Measurements from ENCODE around the gene RALGDS. TPM values are rescaled to one million over a fixed set of nuclear protein-coding genes. Genes with fewer than 3 reads are reported as not detected.
A peak's percentile ranks its signal among the peaks of the same experiment; 100 is the strongest.

Gene RALGDS
- total RNA-seq, 2 donors from 2014 or later: 50.7 to 78.2 TPM

- DNase-seq: peak; percentile 42 to 46
- no peaks in the 10 kb centered on the region for H3K9me3 Mint-ChIP-seq
These were observed 39.9 kb upstream of the RALGDS start for GRCh38 chr9:133160742-133161546.

DNA sequence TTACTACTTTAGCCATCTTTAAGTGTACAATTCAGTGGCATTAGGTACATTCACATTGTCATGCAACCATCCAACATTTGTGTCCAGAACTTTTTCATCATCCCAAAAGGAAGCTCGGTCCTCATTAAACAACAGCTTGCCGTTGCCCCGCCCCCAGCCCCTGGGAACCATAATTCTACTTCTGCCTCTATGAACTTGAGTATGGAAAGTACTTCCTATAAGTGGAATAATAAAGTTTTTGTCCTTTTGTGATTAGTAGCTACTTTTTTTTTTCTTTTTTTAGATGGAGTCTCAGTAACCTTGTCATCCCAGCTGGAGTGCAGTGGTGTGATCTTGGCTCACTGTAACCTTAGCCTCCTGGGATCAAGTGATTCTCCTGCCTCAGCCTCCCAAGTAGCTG, 37.7 kb upstream of the RALGDS start:
- Mint-ChIP-seq H3K27me3 (ENCODE audit: low read depth) (no peaks in the 10 kb centered on the region), H3K4me3 (no peak overlapping the region), H3K36me3 (ENCODE audit: insufficient read depth in 2 of 2) (no peaks in the 10 kb centered on the region), H3K4me1 (ENCODE audit: low read depth) (peaks cover 10% of the 10 kb centered on the region), H3K27ac (no peak overlapping the region), H3K9me3 (no peaks in the 10 kb centered on the region)
- ATAC-seq (replicated peaks in 1 of 2) (no peak), DNase-seq (no peak)

More at GRCh38 chr9:133160742-133161546, 39.9 kb upstream of the RALGDS start:
- peaks cover 10% of the 10 kb centered on the region for H3K4me1 Mint-ChIP-seq (ENCODE audit: low read depth)
- peak; percentile 62 to 68 for ATAC-seq (replicated peaks in 1 of 2)
- no peak overlapping the region for H3K4me3 Mint-ChIP-seq
- H3K27me3 Mint-ChIP-seq (ENCODE audit: low read depth): no peaks in the 10 kb centered on the region
- H3K36me3 Mint-ChIP-seq (ENCODE audit: insufficient read depth in 2 of 2): no peaks in the 10 kb centered on the region
- no peak overlapping the region for H3K27ac Mint-ChIP-seq

GRCh38 chr9:133155156-133155555, 34.1 kb upstream of the RALGDS start:
- Mint-ChIP-seq H3K27me3 (ENCODE audit: low read depth) (no peaks in the 10 kb centered on the region), H3K36me3 (ENCODE audit: insufficient read depth in 2 of 2) (no peaks in the 10 kb centered on the region), H3K4me1 (ENCODE audit: low read depth) (peaks cover 5% of the 10 kb centered on the region), H3K4me3 (no peak overlapping the region), H3K9me3 (no peaks in the 10 kb centered on the region), H3K27ac (no peak overlapping the region)
- ATAC-seq (replicated peaks in 1 of 2): no peak
- DNase-seq: no peak

GRCh38 chr9:133154097-133154989, 33.3 kb upstream of the RALGDS start:
- H3K27ac Mint-ChIP-seq: no peak overlapping the region
- no peaks in the 10 kb centered on the region for H3K36me3 Mint-ChIP-seq (ENCODE audit: insufficient read depth in 2 of 2)
- peaks cover 5% of the 10 kb centered on the region for H3K4me1 Mint-ChIP-seq (ENCODE audit: low read depth)
- H3K4me3 Mint-ChIP-seq: no peak overlapping the region
- H3K9me3 Mint-ChIP-seq: no peaks in the 10 kb centered on the region
- ATAC-seq (replicated peaks in 1 of 2) (no peak), DNase-seq (no peak)
- no peaks in the 10 kb centered on the region for H3K27me3 Mint-ChIP-seq (ENCODE audit: low read depth)

DNA sequence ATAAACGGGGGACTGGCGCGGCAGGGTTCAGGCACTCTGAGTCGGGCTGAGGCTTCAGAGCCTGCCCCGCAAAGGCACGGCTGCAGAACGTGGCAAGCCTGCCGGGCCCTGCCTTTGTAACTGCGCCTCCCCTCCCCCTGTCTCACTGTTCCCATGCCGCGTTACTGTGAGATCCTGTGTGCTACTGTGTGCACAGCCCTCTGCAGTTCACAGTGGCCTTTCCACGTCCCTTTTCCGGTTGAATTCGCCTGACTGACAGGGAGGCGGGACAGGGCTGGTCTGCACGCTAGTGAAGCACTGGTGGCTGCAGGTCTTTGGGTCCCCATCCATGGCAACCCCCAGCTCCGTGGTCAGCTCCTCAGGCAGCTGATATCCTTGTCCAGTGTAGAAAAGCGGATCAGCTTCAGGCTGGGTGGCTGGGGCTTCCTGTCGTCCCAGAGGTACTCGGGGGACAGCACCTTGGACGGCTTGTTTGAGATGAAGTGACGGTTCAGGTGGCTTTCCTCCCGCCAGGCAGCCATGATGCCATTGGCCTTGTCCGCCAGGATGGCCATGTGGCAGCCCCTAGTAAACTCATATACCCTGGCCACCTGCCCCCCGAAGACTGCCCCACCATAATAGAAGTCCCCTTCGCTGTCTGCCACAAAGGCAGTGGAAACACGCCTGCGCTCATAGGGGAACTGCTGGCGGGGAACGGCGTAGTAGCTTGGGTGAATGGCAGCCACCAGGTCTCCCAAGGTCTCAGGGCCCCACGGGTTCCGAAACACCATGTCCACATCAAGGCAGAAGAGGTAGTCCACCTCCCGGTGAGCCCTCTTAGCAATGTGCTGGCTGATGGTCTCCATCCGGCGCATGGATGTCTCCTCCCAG, 32.4 kb upstream of the RALGDS start:
- ATAC-seq (replicated peaks in 1 of 2): no peak
- Mint-ChIP-seq H3K9me3 (no peaks in the 10 kb centered on the region), H3K27ac (no peak overlapping the region), H3K4me3 (no peak overlapping the region), H3K36me3 (ENCODE audit: insufficient read depth in 2 of 2) (no peaks in the 10 kb centered on the region), H3K27me3 (ENCODE audit: low read depth) (no peaks in the 10 kb centered on the region), H3K4me1 (ENCODE audit: low read depth) (peaks cover 5% of the 10 kb centered on the region)
- no peak for DNase-seq

GRCh38 chr9:133151601-133152525, 30.8 kb upstream of the RALGDS start:
- no peak overlapping the region for H3K4me3 Mint-ChIP-seq

DNA sequence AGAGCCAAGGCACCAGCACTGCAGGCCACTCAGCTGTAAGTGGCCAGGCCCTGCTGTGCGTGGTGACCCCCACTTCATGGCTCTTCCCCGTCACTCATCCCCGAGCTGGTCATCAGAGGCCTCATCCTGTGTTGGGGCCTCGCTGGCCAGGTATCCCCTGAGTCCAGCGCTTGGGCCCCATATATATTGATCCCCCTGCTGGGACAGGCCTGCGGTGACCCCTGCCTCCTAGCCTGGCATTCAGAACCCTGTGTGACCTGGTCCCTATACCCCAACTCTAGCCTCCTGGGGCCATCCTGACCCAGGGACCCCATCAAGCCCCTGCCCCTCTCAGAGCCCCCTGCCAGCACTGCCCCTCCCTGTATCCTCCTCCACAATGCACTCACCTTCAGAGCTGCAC, 30.0 kb upstream of the RALGDS start:
- Mint-ChIP-seq H3K27me3 (ENCODE audit: low read depth) (no peaks in the 10 kb centered on the region), H3K4me3 (no peak overlapping the region), H3K4me1 (ENCODE audit: low read depth) (peaks cover 22% of the 10 kb centered on the region), H3K36me3 (ENCODE audit: insufficient read depth in 2 of 2) (no peaks in the 10 kb centered on the region), H3K27ac (no peak overlapping the region), H3K9me3 (no peaks in the 10 kb centered on the region)
- ATAC-seq (replicated peaks in 1 of 2) (no peak), DNase-seq (no peak)

More at GRCh38 chr9:133151601-133152525, 30.8 kb upstream of the RALGDS start:
- Mint-ChIP-seq H3K4me1 (ENCODE audit: low read depth) (peaks cover 21% of the 10 kb centered on the region), H3K27me3 (ENCODE audit: low read depth) (no peaks in the 10 kb centered on the region), H3K36me3 (ENCODE audit: insufficient read depth in 2 of 2) (no peaks in the 10 kb centered on the region), H3K27ac (no peak overlapping the region), H3K9me3 (no peaks in the 10 kb centered on the region)
- no peak for DNase-seq
- ATAC-seq (replicated peaks in 1 of 2): no peak

- Mint-ChIP-seq H3K36me3 (ENCODE audit: insufficient read depth in 2 of 2) (no peaks in the 10 kb centered on the region), H3K27ac (peak overlapping the region; percentile 8), H3K4me3 (peak overlapping the region; percentile 74 to 78), H3K9me3 (no peaks in the 10 kb centered on the region), H3K4me1 (ENCODE audit: low read depth) (peaks cover 37% of the 10 kb centered on the region), H3K27me3 (ENCODE audit: low read depth) (no peaks in the 10 kb centered on the region)
- ATAC-seq (replicated peaks in 1 of 2): peak; percentile 82
- peak; percentile 89 to 90 for DNase-seq
These were observed 28.3 kb upstream of the RALGDS start for GRCh38 chr9:133149130-133150015.

GRCh38 chr9:133148199-133149129, 27.4 kb upstream of the RALGDS start:
- ATAC-seq (replicated peaks in 1 of 2) (peak; percentile 18 to 22), DNase-seq (peak in 1 of 2 donors; percentile 63)
- H3K27me3 Mint-ChIP-seq (ENCODE audit: low read depth): no peaks in the 10 kb centered on the region
- peaks cover 44% of the 10 kb centered on the region for H3K4me1 Mint-ChIP-seq (ENCODE audit: low read depth)
- H3K36me3 Mint-ChIP-seq (ENCODE audit: insufficient read depth in 2 of 2): no peaks in the 10 kb centered on the region
- H3K27ac Mint-ChIP-seq: peak overlapping the region; percentile 82
- H3K4me3 Mint-ChIP-seq: peak overlapping the region; percentile 87 to 94
- H3K9me3 Mint-ChIP-seq: no peaks in the 10 kb centered on the region

DNA sequence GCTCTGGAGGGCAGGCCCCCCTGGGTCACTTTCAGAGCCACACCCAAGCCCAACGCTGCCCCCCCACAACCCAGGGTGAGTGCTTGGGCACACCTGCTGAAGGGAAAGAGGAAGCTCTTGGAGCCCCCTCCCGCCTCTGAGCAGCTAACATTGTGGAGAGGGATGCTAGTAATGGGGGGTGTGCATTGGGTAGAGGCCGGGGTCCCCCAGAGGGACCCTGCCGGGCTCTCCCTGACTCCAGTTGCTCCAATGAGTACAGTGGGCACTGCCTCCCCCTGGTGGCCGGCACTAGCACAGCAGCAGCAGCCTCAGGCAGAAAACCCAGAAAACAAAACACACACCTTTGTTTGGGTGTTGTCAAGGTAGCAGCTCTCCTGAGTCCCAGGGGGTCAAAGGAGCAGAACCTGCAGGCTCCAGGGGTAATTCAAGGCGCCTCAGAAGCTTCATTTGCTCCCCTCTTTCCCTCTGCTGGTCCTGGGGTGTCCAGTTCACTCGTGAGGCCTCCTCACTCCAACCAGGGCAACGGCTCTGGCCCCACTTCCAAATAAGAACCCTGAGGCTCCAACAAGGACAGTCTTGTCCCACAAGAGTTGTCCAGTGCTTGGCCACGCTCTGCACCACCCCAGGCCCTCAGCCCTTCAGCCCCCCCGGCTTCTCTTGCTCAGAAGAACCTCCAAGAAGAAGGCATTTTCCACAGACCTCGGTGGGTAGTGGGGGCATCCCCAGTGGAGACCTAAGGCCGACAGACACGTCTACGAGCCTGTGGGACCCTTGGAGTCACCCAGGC, 26.6 kb upstream of the RALGDS start:
- Mint-ChIP-seq H3K27me3 (ENCODE audit: low read depth) (no peaks in the 10 kb centered on the region), H3K36me3 (ENCODE audit: insufficient read depth in 2 of 2) (no peaks in the 10 kb centered on the region), H3K4me3 (peak overlapping the region; percentile 87 to 94), H3K9me3 (no peaks in the 10 kb centered on the region), H3K27ac (peak overlapping the region; percentile 82), H3K4me1 (ENCODE audit: low read depth) (peaks cover 53% of the 10 kb centered on the region)
- DNase-seq (peak; percentile 86 to 87), ATAC-seq (replicated peaks in 1 of 2) (no peak)
